Stimulated activated naive CD8-positive, alpha-beta T cell treated with anti-CD3 and anti-CD28 coated beads, Interleukin-15, Interleukin-2, amounts not matched to agents 100 ng/mL and 50 ng/mL, for 24 hours (primary cell): ENCODE data around the gene SELE.
"Not testable (repeated sequence)": the region's sequence is repeated elsewhere in the genome, so short reads cannot be mapped to it uniquely, and the experiment has no call there.

Source experiments
- H3K27ac Mint-ChIP-seq: one replicate; pipeline ENCODE4 v1.8.0; 2021; ENCODE audit warnings: mild to moderate bottlenecking, mixed read lengths
- H3K27me3 Mint-ChIP-seq: one replicate; pipeline ENCODE4 v1.8.0; 2021; ENCODE audit warnings: mixed read lengths
- H3K36me3 Mint-ChIP-seq: one replicate; pipeline ENCODE4 v1.8.0; 2021; ENCODE audit warnings: low read depth, mixed read lengths
- H3K4me1 Mint-ChIP-seq: one replicate; pipeline ENCODE4 v1.8.0; 2021; ENCODE audit warnings: low read depth, mixed read lengths
- H3K4me3 Mint-ChIP-seq: one replicate; pipeline ENCODE4 v1.8.0; 2021; ENCODE audit warnings: mild to moderate bottlenecking, mixed read lengths
- H3K9me3 Mint-ChIP-seq: one replicate; pipeline ENCODE4 v1.8.0; 2021; ENCODE audit warnings: mixed read lengths

The SELE gene

DNA sequence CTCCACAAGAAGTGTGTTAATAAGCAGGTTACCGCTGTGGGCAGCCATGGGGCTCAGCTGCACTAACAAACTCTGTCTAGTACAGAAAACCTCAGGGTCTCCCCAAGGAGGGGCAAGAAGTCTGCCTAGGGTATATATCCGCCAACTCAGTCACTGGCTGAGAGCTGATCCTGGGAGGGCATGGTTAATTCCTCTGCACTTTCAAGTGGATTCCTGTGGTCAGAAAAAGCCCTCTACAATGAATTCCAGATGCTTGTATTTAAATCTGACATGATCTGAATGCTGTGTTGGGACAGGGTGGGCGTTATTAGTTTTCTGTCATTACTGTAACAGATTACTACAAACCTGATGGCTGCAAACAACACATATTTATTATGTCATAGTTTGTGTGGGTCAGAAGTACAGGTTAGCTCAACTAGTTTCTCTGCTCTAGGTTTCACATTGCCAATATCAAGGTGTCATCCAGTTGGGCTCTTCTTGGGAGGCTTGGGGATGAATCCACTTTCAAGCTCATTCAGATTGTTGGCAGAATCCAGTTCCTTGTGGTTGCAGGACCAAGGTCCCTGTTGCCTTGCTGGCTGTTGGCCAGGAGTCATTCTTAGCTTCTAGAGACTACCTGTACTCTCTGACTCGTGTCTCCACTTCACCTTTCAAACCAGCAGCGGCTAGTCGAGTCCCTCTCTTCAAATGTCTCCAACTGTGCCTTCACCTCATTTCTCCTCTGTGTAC lies 8.0 kb upstream of the SELE start:
- H3K4me3 Mint-ChIP-seq: no peak overlapping the region

DNA sequence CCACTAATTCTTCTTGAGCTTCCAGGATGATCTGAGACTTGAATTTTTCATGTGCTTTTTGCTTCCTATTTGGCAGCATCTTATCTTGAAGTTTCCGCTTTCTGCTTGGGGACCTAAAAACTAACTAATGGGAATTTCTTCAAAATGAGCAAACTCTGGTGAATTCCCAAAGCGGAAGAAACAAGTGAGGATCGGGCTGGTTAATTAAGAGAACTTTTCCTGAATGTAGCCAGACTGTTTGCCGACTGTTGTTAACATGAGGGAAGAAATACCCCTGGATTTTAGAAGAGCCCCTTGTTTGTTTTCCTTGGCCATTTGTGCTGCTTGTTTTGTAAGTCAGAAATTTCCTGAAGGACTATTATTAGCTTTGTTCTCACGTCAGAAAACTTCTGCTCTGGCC lies 6.1 kb upstream of the SELE start:
- H3K27ac Mint-ChIP-seq: no peak overlapping the region
- no peak overlapping the region for H3K4me3 Mint-ChIP-seq
- peaks cover 17% of the 10 kb centered on the region for H3K27me3 Mint-ChIP-seq
- H3K36me3 Mint-ChIP-seq: no peaks in the 10 kb centered on the region
- no peaks in the 10 kb centered on the region for H3K4me1 Mint-ChIP-seq
- no peaks in the 10 kb centered on the region for H3K9me3 Mint-ChIP-seq

More for the DNA sequence above, 8.0 kb upstream of the SELE start:
- Mint-ChIP-seq H3K27me3 (peaks cover 17% of the 10 kb centered on the region), H3K36me3 (no peaks in the 10 kb centered on the region), H3K9me3 (no peaks in the 10 kb centered on the region), H3K4me1 (no peaks in the 10 kb centered on the region), H3K27ac (no peak overlapping the region)

- H3K27ac Mint-ChIP-seq: no peak overlapping the region
- H3K27me3 Mint-ChIP-seq: peaks cover 13% of the 10 kb centered on the region
- no peaks in the 10 kb centered on the region for H3K36me3 Mint-ChIP-seq
- H3K4me3 Mint-ChIP-seq: no peak overlapping the region
- no peaks in the 10 kb centered on the region for H3K9me3 Mint-ChIP-seq
- H3K4me1 Mint-ChIP-seq: no peaks in the 10 kb centered on the region
Observed at GRCh38 chr1:169731446-169731845, 2.4 kb downstream of the SELE start.

- Mint-ChIP-seq H3K9me3 (no peaks in the 10 kb centered on the region), H3K4me1 (no peaks in the 10 kb centered on the region), H3K27ac (no peak overlapping the region), H3K4me3 (no peak overlapping the region), H3K36me3 (no peaks in the 10 kb centered on the region), H3K27me3 (peaks cover 13% of the 10 kb centered on the region)
Observed at GRCh38 chr1:169729991-169730390, 3.9 kb downstream of the SELE start.

- Mint-ChIP-seq H3K4me1 (no peaks in the 10 kb centered on the region), H3K9me3 (no peaks in the 10 kb centered on the region), H3K27me3 (peaks cover 5% of the 10 kb centered on the region), H3K36me3 (no peaks in the 10 kb centered on the region), H3K4me3 (no peak overlapping the region), H3K27ac (no peak overlapping the region)
Observed at GRCh38 chr1:169727307-169727706, 6.6 kb downstream of the SELE start.

DNA sequence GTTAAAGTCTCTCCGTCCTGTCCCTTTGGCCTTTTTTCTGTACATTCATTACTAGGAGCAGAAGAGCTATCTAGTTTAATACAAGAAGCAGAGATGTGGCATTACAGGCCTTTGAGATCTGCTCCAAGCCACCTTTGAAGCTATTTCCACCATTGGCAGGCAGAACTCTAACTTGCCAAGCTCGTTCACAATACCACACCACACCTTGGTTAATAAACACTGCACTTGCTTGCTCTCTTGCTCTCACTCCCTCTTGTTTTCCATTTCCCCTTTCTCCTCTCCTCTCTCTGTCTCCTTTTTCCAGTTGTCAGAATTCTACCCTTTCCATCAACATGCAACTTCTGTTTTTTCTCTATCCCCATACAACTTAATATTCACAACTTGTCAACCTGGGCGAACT lies 7.0 kb downstream of the SELE start:
- Mint-ChIP-seq H3K4me1 (no peaks in the 10 kb centered on the region), H3K9me3 (no peaks in the 10 kb centered on the region), H3K36me3 (no peaks in the 10 kb centered on the region), H3K4me3 (no peak overlapping the region), H3K27ac (no peak overlapping the region), H3K27me3 (peaks cover 5% of the 10 kb centered on the region)

DNA sequence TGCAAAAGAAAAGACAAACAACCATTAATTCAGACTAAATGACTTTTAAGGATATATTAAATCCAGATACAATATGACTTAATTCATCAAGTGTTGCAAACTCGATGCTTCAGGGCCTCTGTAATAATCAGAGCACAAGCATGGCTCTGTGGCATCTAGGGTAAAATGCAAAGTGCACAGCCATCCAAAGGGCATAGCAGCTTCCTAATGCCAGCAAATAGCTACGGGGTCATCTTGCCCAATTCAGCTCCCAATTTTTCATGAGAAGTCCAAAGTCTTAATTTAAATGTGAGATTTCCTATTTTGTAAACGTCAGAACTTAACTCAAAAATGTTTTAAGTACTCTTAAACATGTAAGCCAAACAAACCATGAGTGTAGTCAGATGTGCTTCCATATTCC lies 7.9 kb downstream of the SELE start:
- Mint-ChIP-seq H3K4me3 (no peak overlapping the region), H3K27ac (no peak overlapping the region), H3K9me3 (no peaks in the 10 kb centered on the region), H3K36me3 (no peaks in the 10 kb centered on the region), H3K27me3 (peaks cover 3% of the 10 kb centered on the region), H3K4me1 (no peaks in the 10 kb centered on the region)

GRCh38 chr1:169724168-169724567 lies 9.7 kb downstream of the SELE start:
- no peaks in the 10 kb centered on the region for H3K4me1 Mint-ChIP-seq
- H3K4me3 Mint-ChIP-seq: no peak overlapping the region
- no peaks in the 10 kb centered on the region for H3K9me3 Mint-ChIP-seq
- no peaks in the 10 kb centered on the region for H3K27me3 Mint-ChIP-seq
- no peak overlapping the region for H3K27ac Mint-ChIP-seq
- no peaks in the 10 kb centered on the region for H3K36me3 Mint-ChIP-seq

DNA sequence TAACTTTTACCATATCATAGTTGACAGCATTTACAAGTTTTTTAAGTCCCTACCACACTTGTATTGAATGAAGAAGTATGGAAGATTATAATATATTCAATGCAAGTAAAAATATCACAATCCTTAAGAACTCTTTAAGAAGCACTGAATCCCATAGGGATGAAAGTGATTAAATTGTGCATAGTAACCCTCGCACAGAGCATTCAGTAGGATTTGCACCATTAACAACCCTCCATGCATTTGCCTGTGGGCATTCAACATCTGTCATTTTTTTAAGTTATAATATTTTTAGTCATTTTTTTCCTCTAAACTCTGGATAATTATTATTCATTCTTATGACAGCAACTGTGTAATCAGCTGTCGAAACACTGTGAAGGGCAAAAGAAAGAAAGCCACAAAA lies 10.1 kb downstream of the SELE start:
- Mint-ChIP-seq H3K36me3 (no peaks in the 10 kb centered on the region), H3K4me1 (no peaks in the 10 kb centered on the region), H3K4me3 (no peak overlapping the region), H3K27me3 (peaks cover 3% of the 10 kb centered on the region), H3K27ac (no peak overlapping the region), H3K9me3 (no peaks in the 10 kb centered on the region)

GRCh38 chr1:169722779-169723178 lies 11.1 kb downstream of the SELE start:
- H3K4me1 Mint-ChIP-seq: no peaks in the 10 kb centered on the region
- no peak overlapping the region for H3K4me3 Mint-ChIP-seq
- H3K9me3 Mint-ChIP-seq: no peaks in the 10 kb centered on the region
- no peaks in the 10 kb centered on the region for H3K36me3 Mint-ChIP-seq
- H3K27me3 Mint-ChIP-seq: peaks cover 5% of the 10 kb centered on the region
- no peak overlapping the region for H3K27ac Mint-ChIP-seq

DNA sequence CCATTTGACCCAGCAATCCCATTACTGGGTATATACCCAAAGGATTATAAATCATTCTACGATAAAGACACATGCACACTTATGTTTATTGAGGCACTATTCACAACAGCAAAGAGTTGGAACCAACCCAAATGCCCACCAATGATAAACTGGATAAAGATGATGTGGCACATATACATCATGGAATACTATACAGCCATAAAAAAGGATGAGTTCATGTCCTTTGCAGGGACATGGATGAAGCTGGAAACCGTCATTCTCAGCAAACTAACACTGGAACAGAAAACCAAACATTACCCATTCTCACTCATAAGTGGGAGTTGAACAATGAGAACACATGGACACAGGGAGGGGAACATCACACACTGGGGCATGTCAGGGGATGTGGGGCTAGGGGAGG lies 18.8 kb downstream of the SELE start:
- H3K36me3 Mint-ChIP-seq, H3K27ac Mint-ChIP-seq, H3K4me3 Mint-ChIP-seq: not testable (repeated sequence)
- Mint-ChIP-seq H3K4me1 (peaks cover 13% of the 10 kb centered on the region), H3K27me3 (peaks cover 22% of the 10 kb centered on the region), H3K9me3 (peaks cover 15% of the 10 kb centered on the region)

DNA sequence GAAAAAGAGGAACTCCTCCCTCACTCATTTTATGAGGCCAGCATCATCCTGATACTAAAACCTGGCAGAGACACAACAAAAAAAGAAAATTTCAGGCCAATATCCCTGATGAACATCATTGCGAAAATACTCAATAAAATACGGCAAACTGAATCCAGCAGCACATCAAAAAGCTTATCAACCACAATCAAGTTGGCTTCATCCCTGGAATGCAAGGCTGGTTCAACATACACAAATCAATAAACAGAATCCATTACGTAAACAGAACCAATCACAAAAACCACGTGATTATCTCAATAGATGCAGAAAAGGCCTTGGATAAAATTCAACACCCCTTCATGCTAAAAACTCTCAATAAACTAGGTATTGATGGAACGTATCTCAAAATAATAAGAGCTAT lies 20.8 kb downstream of the SELE start:
- Mint-ChIP-seq H3K27me3 (peaks cover 17% of the 10 kb centered on the region), H3K4me1 (peaks cover 27% of the 10 kb centered on the region), H3K9me3 (peaks cover 15% of the 10 kb centered on the region), H3K36me3 (peaks cover 17% of the 10 kb centered on the region)
- H3K27ac Mint-ChIP-seq, H3K4me3 Mint-ChIP-seq: not testable (repeated sequence)

- Mint-ChIP-seq H3K4me3 (peak overlapping the region; percentile 85), H3K27me3 (peaks cover 17% of the 10 kb centered on the region), H3K36me3 (peaks cover 20% of the 10 kb centered on the region), H3K9me3 (peaks cover 13% of the 10 kb centered on the region), H3K27ac (no peak overlapping the region), H3K4me1 (peaks cover 30% of the 10 kb centered on the region)
Observed at GRCh38 chr1:169712309-169712631, 21.6 kb downstream of the SELE start.

- H3K4me3 Mint-ChIP-seq: peak within 1 kb of the TSS; percentile 85
- H3K27ac Mint-ChIP-seq: peak within 1 kb of the TSS; percentile 95
- H3K4me1 Mint-ChIP-seq: peaks cover 36% of the 10 kb centered on the region
- peaks cover 26% of the 10 kb centered on the region for H3K36me3 Mint-ChIP-seq
- peaks cover 17% of the 10 kb centered on the region for H3K27me3 Mint-ChIP-seq
- H3K9me3 Mint-ChIP-seq: peaks cover 9% of the 10 kb centered on the region
Observed at GRCh38 chr1:169711469-169712308, 22.2 kb downstream of the SELE start, which contains the start of gene SELL. TSS of gene SELL (minus strand) at chr1:169711620. CDS start at chr1:169711498, 122 bp downstream.

GRCh38 chr1:169708647-169709046 lies 25.2 kb downstream of the SELE start:
- Mint-ChIP-seq H3K27me3 (peaks cover 4% of the 10 kb centered on the region), H3K4me1 (peaks cover 67% of the 10 kb centered on the region), H3K36me3 (peaks cover 56% of the 10 kb centered on the region), H3K27ac (peak overlapping the region; percentile 89), H3K4me3 (peak overlapping the region; percentile 85), H3K9me3 (peaks cover 4% of the 10 kb centered on the region)
